ENCODE results near the gene MOB2. TPM values are rescaled to one million over a fixed set of nuclear protein-coding genes. Genes with fewer than 3 reads are reported as not detected.

The MOB2 gene
- total and polyA plus RNA-seq, 4 donors, result 31.6 to 45.2 (median 36.4) TPM

GRCh38 chr11:1518301-1518700 is 31.7 kb upstream of the MOB2 start:
- Histone ChIP-seq H3K36me3 (ENCODE audit: control insufficient read depth in 4 of 4, insufficient read depth in 4 of 4, low read length in 4 of 4) (peaks cover 0 to 2% (median 0%) of the 10 kb centered on the region in 4 donors), H3K9me3 (ENCODE audit: control insufficient read depth in 4 of 4, insufficient read depth in 3 of 4, low read length in 3 of 4) (no peaks in the 10 kb centered on the region), H3K27ac (ENCODE audit: low read depth in 1 of 2, low read length in 1 of 2) (no peak overlapping the region), H3K27me3 (ENCODE audit: control insufficient read depth in 3 of 3, insufficient read depth in 3 of 3, low read length in 2 of 3) (no peaks in the 10 kb centered on the region), H3K4me3 (no peak overlapping the region), H3K9ac (ENCODE audit: insufficient read depth in 1 of 2, low read length in 2 of 2) (no peak overlapping the region), H3K4me1 (ENCODE audit: control insufficient read depth in 5 of 5, insufficient read depth in 5 of 5, low read length in 5 of 5) (peaks cover 5 to 39% (median 14%) of the 10 kb centered on the region in 5 donors)
- no peak for TF ChIP-seq CTCF (IDR thresholded peaks at IDR 0.05; ENCODE audit: control extremely low read depth, extremely low read depth)
- no peak for ATAC-seq (ENCODE audit: insufficient read depth, low FRiP score)
- DNase-seq, result no peak
- WGBS, 2 donors, result 94 to 96% methylated on average over 23 of the region's 23 CpGs

DNA sequence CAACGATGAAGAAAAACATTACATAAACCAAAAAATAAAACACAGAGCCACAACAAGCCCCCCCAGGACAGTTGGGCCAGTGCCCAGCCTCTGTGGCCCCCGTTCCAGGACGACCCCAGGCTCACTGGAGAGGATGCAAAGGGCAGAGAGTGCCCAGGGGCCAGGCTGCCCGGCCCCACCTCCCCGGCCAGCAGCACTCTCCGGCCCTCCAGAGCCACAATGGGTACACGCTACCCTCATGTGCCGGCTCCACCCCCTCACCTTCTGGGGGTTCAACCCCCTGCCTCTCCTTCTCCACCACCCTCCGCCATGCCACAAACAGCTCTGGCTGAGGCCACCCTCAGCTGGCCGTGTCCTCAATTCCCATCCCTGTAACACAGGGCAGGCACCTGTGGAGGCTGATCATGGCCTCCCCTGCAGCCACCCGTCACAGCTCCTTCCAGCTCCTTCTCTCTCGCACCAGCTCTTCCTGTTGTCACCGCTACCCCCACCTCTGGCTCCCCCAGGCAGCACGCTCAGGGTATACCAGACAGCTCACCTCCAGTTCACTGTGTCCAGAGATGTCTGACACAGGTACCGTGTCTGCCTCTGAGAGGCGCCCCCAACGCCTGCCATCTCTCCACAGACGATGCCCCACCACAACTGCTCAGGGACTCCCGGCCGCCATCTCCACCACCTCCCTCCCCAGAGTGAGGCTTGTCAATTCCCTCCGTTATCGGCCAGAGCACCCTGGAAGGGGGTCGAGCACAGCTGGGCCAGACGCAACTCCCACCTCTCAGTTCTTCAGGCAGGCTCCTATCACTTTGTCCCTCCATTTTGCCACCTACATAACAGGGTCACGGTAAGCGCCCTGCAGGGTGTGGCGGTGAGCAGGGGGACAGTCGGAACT is 30.8 kb upstream of the MOB2 start:
- no peak for ATAC-seq (ENCODE audit: insufficient read depth, low FRiP score)
- Histone ChIP-seq H3K27ac (ENCODE audit: low read depth in 1 of 2, low read length in 1 of 2) (no peak overlapping the region), H3K9me3 (ENCODE audit: control insufficient read depth in 4 of 4, insufficient read depth in 3 of 4, low read length in 3 of 4) (no peaks in the 10 kb centered on the region), H3K9ac (ENCODE audit: insufficient read depth in 1 of 2, low read length in 2 of 2) (no peak overlapping the region), H3K27me3 (ENCODE audit: control insufficient read depth in 3 of 3, insufficient read depth in 3 of 3, low read length in 2 of 3) (no peaks in the 10 kb centered on the region), H3K36me3 (ENCODE audit: control insufficient read depth in 4 of 4, insufficient read depth in 4 of 4, low read length in 4 of 4) (peaks cover 0 to 2% (median 0%) of the 10 kb centered on the region in 4 donors), H3K4me3 (no peak overlapping the region), H3K4me1 (ENCODE audit: control insufficient read depth in 5 of 5, insufficient read depth in 5 of 5, low read length in 5 of 5) (peaks cover 0 to 39% (median 11%) of the 10 kb centered on the region in 5 donors)
- DNase-seq, result no peak
- WGBS, 2 donors, result 86 to 87% methylated on average over 28 of the region's 28 CpGs
- no peak for TF ChIP-seq CTCF (IDR thresholded peaks at IDR 0.05; ENCODE audit: control extremely low read depth, extremely low read depth)

- WGBS, 2 donors, result 85 to 86% methylated on average over 19 of the region's 19 CpGs
- no peaks in the 10 kb centered on the region for H3K27me3 ChIP-seq (ENCODE audit: control insufficient read depth in 3 of 3, insufficient read depth in 3 of 3, low read length in 2 of 3)
- TF ChIP-seq CTCF (IDR thresholded peaks at IDR 0.05; ENCODE audit: control extremely low read depth, extremely low read depth), result no peak
- no peak overlapping the region for H3K27ac ChIP-seq (ENCODE audit: low read depth in 1 of 2, low read length in 1 of 2)
- DNase-seq (no peak), ATAC-seq (ENCODE audit: insufficient read depth, low FRiP score) (no peak)
- H3K9me3 ChIP-seq (ENCODE audit: control insufficient read depth in 4 of 4, insufficient read depth in 3 of 4, low read length in 3 of 4), result no peaks in the 10 kb centered on the region
- H3K4me1 ChIP-seq (ENCODE audit: control insufficient read depth in 5 of 5, insufficient read depth in 5 of 5, low read length in 5 of 5), result peaks cover 0 to 38% (median 11%) of the 10 kb centered on the region in 5 donors
- peaks cover 0 to 2% (median 0%) of the 10 kb centered on the region in 4 donors for H3K36me3 ChIP-seq (ENCODE audit: control insufficient read depth in 4 of 4, insufficient read depth in 4 of 4, low read length in 4 of 4)
- no peak overlapping the region for H3K4me3 ChIP-seq
- no peak overlapping the region for H3K9ac ChIP-seq (ENCODE audit: insufficient read depth in 1 of 2, low read length in 2 of 2)
These were observed 29.9 kb upstream of the MOB2 start for GRCh38 chr11:1516273-1517067.
